Osteoblast (primary cell): Measurements from ENCODE around the gene GRID2IP. TPM values are rescaled to one million over a fixed set of nuclear protein-coding genes. Genes with fewer than 3 reads are reported as not detected.

ENCODE experiments used
- DNase-seq: peaks from one replicate; pipeline ENCODE4 v3.0.0; 2011; ENCODE audit warnings: low spot score, mixed read lengths; ENCODE audit not compliant: insufficient read length; ENCODE audit errors: missing footprints
- H2AFZ ChIP-seq: 2 replicates; pipeline ENCODE4 v1.6.0; 2011; ENCODE audit warnings: mild to moderate bottlenecking, low read length
- H3K27ac ChIP-seq: 2 replicates; pipeline ENCODE4 v1.5.1; 2011; ENCODE audit warnings: mild to moderate bottlenecking, low read depth, low read length, moderate library complexity
- H3K27me3 ChIP-seq: 2 replicates; pipeline ENCODE4 v1.6.0; 2012; ENCODE audit warnings: mild to moderate bottlenecking, control low read depth, inconsistent platforms, low read length, moderate library complexity; ENCODE audit not compliant: insufficient read depth
- H3K36me3 ChIP-seq: 2 replicates; pipeline ENCODE4 v1.5.1; 2011; ENCODE audit warnings: mild to moderate bottlenecking, low read length, control low read depth, moderate library complexity; ENCODE audit not compliant: insufficient read depth
- H3K4me1 ChIP-seq: 2 replicates; pipeline ENCODE4 v1.5.1; 2011; ENCODE audit warnings: mild to moderate bottlenecking, low read length, control low read depth, moderate library complexity; ENCODE audit not compliant: insufficient read depth
- H3K4me2 ChIP-seq: 2 replicates; pipeline ENCODE4 v1.6.0; 2011; ENCODE audit warnings: mild to moderate bottlenecking, low read length; ENCODE audit not compliant: insufficient read depth
- H3K4me3 ChIP-seq: fragments of 200-600 bp; sonication (generic); 3 replicates; pipeline ENCODE4 v1.5.1; 2012; ENCODE audit warnings: mild to moderate bottlenecking, low read length, inconsistent platforms; ENCODE audit not compliant: insufficient read depth
- H3K79me2 ChIP-seq: 2 replicates; pipeline ENCODE4 v1.6.0; 2012; ENCODE audit warnings: mild to moderate bottlenecking, low read length, control low read depth, inconsistent platforms; ENCODE audit not compliant: insufficient read depth
- H3K9me3 ChIP-seq: 2 replicates; pipeline ENCODE4 v1.5.1; 2011; ENCODE audit warnings: low read depth, low read length, control low read depth
- H4K20me1 ChIP-seq: 2 replicates; pipeline ENCODE4 v1.6.0; 2012; ENCODE audit warnings: mild to moderate bottlenecking, low read length, control low read depth; ENCODE audit not compliant: insufficient read depth
- total RNA-seq: library from RNA; depleted of rRNA; stranded (reverse); fragments of >200 nt; gene quantifications from 2 replicates; pipeline ENCODE4 v1.2.3, GENCODE V29; 2012
- TF ChIP-seq, protein P1 (sequence below): IDR thresholded peaks from 2 replicates; pipeline ENCODE4 v1.5.1; 2011; ENCODE audit warnings: mild to moderate bottlenecking, low read depth, low read length, moderate library complexity; ENCODE audit errors: extremely low read depth

GRID2IP gene
- total RNA-seq, 1 donor = not detected

DNA sequence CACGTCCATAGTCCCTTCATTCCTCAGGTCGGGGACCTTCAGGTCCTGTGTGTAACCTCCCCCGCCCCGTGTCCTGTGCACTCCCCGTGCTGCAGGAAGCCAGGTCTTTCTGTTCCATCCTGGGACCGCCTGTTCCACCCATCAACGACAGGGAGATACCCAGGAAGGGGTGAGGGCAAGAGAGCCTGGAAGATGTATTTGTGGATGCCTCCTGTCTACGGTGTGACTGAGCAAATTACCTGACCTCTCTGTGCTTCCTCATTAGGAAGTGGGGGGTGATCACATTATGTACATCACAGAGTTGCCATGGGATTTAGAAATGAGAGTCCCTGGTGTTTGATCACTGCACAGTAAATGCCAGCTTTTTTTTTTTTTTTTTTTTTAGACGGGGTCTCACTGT, 46.3 kb downstream of the GRID2IP start:
- Histone ChIP-seq H3K4me1 (no peaks in the 10 kb centered on the region), H4K20me1 (no peaks in the 10 kb centered on the region), H3K36me3 (no peaks in the 10 kb centered on the region), H3K4me3 (no peak overlapping the region), H3K4me2 (no peak overlapping the region), H2AFZ (no peak overlapping the region), H3K79me2 (no peaks in the 10 kb centered on the region), H3K9me3 (no peaks in the 10 kb centered on the region), H3K27me3 (peaks cover 17% of the 10 kb centered on the region), H3K27ac (no peak overlapping the region)
- TF ChIP-seq, protein P1, sequence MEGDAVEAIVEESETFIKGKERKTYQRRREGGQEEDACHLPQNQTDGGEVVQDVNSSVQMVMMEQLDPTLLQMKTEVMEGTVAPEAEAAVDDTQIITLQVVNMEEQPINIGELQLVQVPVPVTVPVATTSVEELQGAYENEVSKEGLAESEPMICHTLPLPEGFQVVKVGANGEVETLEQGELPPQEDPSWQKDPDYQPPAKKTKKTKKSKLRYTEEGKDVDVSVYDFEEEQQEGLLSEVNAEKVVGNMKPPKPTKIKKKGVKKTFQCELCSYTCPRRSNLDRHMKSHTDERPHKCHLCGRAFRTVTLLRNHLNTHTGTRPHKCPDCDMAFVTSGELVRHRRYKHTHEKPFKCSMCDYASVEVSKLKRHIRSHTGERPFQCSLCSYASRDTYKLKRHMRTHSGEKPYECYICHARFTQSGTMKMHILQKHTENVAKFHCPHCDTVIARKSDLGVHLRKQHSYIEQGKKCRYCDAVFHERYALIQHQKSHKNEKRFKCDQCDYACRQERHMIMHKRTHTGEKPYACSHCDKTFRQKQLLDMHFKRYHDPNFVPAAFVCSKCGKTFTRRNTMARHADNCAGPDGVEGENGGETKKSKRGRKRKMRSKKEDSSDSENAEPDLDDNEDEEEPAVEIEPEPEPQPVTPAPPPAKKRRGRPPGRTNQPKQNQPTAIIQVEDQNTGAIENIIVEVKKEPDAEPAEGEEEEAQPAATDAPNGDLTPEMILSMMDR = no peak
- peak; percentile 77 for DNase-seq

DNA sequence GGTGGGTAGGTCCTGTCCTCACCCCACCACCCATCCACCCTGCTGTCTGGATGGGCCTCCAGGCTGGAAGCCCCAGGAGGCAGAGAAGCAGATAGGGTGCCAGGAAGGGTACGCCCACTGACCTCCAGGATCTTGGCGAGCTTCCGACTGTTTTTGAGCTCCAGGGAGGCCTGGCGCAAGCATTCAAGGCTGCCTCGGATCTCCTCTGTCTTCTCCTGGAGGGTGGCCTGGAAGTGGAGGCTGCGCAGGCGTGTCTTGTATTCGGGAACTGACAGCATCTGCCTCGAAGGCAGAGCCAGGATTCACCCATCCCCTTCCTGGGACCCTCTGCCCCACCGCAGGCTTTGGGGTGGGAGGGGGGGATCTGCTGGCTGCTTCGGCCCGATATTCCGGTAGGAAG, 48.4 kb downstream of the GRID2IP start:
- Histone ChIP-seq H3K4me2 (no peak overlapping the region), H3K27ac (no peak overlapping the region)
- TF ChIP-seq, protein P1 = no peak

DNA sequence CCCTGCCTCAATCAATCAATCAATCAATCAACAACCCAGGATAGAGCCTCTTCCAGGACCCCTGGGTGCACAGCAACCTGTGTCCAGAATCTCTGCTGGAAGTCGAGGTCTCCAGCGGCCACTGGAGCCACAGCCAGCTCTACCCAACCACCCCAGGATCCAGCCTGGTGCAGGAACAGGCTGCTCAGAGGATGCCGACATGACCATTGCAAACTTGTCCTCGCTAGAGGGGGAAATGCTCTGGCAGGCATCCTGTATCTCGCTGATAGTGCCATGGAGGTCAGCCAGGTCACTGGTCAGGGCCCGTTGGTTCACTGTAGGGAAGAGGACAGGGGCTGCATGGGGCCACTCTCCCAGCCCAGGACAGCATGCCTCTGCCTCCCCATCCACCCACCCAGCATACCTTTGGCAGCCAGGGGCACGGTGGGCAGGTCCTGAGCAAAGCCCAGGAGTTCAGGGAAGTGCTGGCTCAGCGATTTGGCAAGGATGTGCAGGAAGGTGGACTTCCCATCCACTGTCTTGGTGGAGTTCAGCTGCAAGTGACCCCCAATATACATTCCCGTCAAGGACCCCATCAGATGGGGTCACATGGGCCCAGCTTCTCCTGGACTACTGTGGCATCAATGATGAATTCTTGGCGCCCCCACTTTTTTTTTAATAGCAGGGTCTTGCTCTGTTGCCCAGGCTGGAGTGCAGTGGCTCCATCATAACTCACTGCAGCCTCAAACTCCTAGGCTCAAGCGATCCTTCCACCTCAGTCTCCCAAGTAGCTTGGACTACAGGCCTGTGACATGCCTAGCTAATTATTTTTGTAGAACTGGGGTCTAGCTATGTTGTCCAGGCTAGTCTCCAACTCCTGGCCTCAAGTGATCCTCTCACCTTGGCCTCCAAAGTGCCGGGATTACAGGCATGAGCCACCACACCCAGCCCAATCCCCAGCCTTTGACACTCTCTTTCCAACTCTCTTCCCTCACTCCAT, 49.4 kb downstream of the GRID2IP start:
- H3K4me3 ChIP-seq = no peak overlapping the region
- TF ChIP-seq, protein P1 = no peak
- H3K27me3 ChIP-seq = peaks cover 14% of the 10 kb centered on the region
- no peaks in the 10 kb centered on the region for H3K36me3 ChIP-seq
- DNase-seq = peak; percentile 82
- H2AFZ ChIP-seq = no peak overlapping the region
- H3K79me2 ChIP-seq = no peaks in the 10 kb centered on the region
- no peaks in the 10 kb centered on the region for H3K4me1 ChIP-seq
- H4K20me1 ChIP-seq = no peaks in the 10 kb centered on the region
- no peaks in the 10 kb centered on the region for H3K9me3 ChIP-seq
- H3K4me2 ChIP-seq = no peak overlapping the region
- no peak overlapping the region for H3K27ac ChIP-seq

More for the DNA sequence above, 48.4 kb downstream of the GRID2IP start:
- DNase-seq = no peak
- Histone ChIP-seq H4K20me1 (no peaks in the 10 kb centered on the region), H2AFZ (no peak overlapping the region), H3K4me1 (no peaks in the 10 kb centered on the region), H3K79me2 (no peaks in the 10 kb centered on the region), H3K9me3 (no peaks in the 10 kb centered on the region), H3K27me3 (peaks cover 14% of the 10 kb centered on the region), H3K4me3 (no peak overlapping the region), H3K36me3 (no peaks in the 10 kb centered on the region)

DNA sequence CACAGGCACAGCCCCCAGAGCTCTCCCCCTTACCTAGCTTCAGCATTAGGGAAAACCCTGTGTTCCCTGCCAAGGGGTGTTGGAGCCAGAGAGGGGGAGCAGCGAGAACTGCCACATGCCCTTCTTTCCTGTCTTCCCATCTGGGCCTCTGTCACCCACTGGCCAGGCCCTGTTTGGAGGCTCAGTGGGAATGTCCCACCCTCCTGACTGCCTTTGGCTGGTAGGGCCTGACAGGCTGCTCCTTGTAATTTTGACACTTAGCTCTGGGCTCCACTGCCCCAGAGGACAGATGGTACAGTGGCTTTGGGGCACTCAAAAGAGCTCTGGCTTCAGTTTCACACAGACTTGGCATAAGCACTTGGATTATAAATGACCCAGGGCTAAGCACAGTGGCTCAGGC, 50.6 kb downstream of the GRID2IP start:
- DNase-seq = peak; percentile 43
- H3K27ac ChIP-seq = no peak overlapping the region
- H3K4me3 ChIP-seq = no peak overlapping the region
- no peaks in the 10 kb centered on the region for H3K36me3 ChIP-seq
- H4K20me1 ChIP-seq = no peaks in the 10 kb centered on the region
- H3K9me3 ChIP-seq = no peaks in the 10 kb centered on the region
- no peak overlapping the region for H2AFZ ChIP-seq
- H3K27me3 ChIP-seq = peaks cover 14% of the 10 kb centered on the region
- TF ChIP-seq, protein P1 = no peak
- H3K4me2 ChIP-seq = no peak overlapping the region
- no peaks in the 10 kb centered on the region for H3K4me1 ChIP-seq
- no peaks in the 10 kb centered on the region for H3K79me2 ChIP-seq
